H1 (cell line): ENCODE results near the gene GAK. TPM values are rescaled to one million over a fixed set of nuclear protein-coding genes. Genes with fewer than 3 reads are reported as not detected.

Source experiments
- CTCF ChIA-PET: fragments of 300-600 bp; sonication (Branson Sonifier 250); formaldehyde crosslinking; loops from one replicate; lab custom pipeline; 2021; ENCODE audit not compliant: partially characterized antibody; lab: Charles Lee
- POLR2A ChIA-PET: fragments of 300-600 bp; sonication (Branson Sonifier 250); formaldehyde crosslinking; loops from one replicate; lab custom pipeline; 2021; ENCODE audit warnings: inconsistent platforms; ENCODE audit not compliant: partially characterized antibody; lab: Charles Lee
- DNase-seq, 2 experiments: peaks; one replicate each; pipeline versions ENCODE4 v3.0.0 to v3.0.0-alpha.2; 2010 to 2022; ENCODE audit warnings: low spot score in 2 of 2, low read depth in 1 of 2, mixed read lengths in 1 of 2
- FAIRE-seq: peaks from 2 replicates; lab custom pipeline; 2011; peaks lifted over from hg19 to GRCh38; lab: Jason Lieb, UNC
- H2AFZ ChIP-seq: 2 replicates; pipeline ENCODE4 v1.8.1; 2012; ENCODE audit warnings: low read length, inconsistent platforms
- H2AK5ac ChIP-seq: 2 replicates; pipeline ENCODE4 v1.6.1; 2013; ENCODE audit warnings: low read depth, low read length
- H2BK120ac ChIP-seq: replicated peaks from 2 replicates; pipeline ENCODE3; 2013; ENCODE audit warnings: low read depth, low read length, inconsistent platforms
- H2BK12ac ChIP-seq: 2 replicates; pipeline ENCODE4 v1.6.1; 2013; ENCODE audit warnings: low read depth, low read length
- H2BK15ac ChIP-seq: 2 replicates; pipeline ENCODE4 v1.6.1; 2013; ENCODE audit warnings: low read length
- H2BK20ac ChIP-seq: 2 replicates; pipeline ENCODE4 v1.6.1; 2013; ENCODE audit warnings: low read length
- H2BK5ac ChIP-seq: 2 replicates; pipeline ENCODE4 v1.6.1; 2013; ENCODE audit warnings: low read depth, low read length
- H3K14ac ChIP-seq: 2 replicates; pipeline ENCODE4 v1.6.1; 2013; ENCODE audit warnings: inconsistent platforms; ENCODE audit not compliant: insufficient read length
- H3K18ac ChIP-seq: 2 replicates; pipeline ENCODE4 v1.6.1; 2013; ENCODE audit warnings: low read length; ENCODE audit errors: extremely low read depth
- H3K23ac ChIP-seq: 2 replicates; pipeline ENCODE4 v1.6.1; 2013; ENCODE audit warnings: inconsistent platforms; ENCODE audit not compliant: insufficient read length
- H3K23me2 ChIP-seq: 2 replicates; pipeline ENCODE4 v1.6.1; 2013; ENCODE audit warnings: low read depth, low read length
- H3K27ac ChIP-seq: 2 replicates; pipeline ENCODE4 v1.6.1; 2011; ENCODE audit warnings: low read depth, low read length, inconsistent platforms
- H3K27me3 ChIP-seq, 4 experiments: replicated peaks in 1 of 4; 1 replicate in 1 of 4; 2 replicates in 3 of 4; pipeline versions ENCODE4 v1.6.1 to v1.8.1; 2011 to 2013; ENCODE audit warnings: low read length in 3 of 4, mild to moderate bottlenecking in 3 of 4, inconsistent platforms in 2 of 4, mixed read lengths in 2 of 4, moderate library complexity in 1 of 4; ENCODE audit not compliant: control insufficient read depth in 3 of 4, insufficient read depth in 3 of 4; ENCODE audit errors: extremely low read depth in 1 of 4
- H3K36me3 ChIP-seq, 4 experiments: 2 replicates each; pipeline versions ENCODE4 v1.6.1 to v1.8.1; 2011 to 2013; ENCODE audit warnings: mild to moderate bottlenecking in 4 of 4, low read length in 3 of 4, moderate library complexity in 2 of 4, control low read depth in 1 of 4, inconsistent platforms in 1 of 4; ENCODE audit not compliant: insufficient read depth in 4 of 4, control insufficient read depth in 2 of 4
- H3K4ac ChIP-seq: replicated peaks from 2 replicates; pipeline ENCODE3; 2013; ENCODE audit warnings: low read length, low read depth, mixed read lengths, inconsistent platforms; ENCODE audit not compliant: insufficient read length
- H3K4me1 ChIP-seq, 4 experiments: replicated peaks in 1 of 4; 1 replicate in 1 of 4; 2 replicates in 3 of 4; pipeline versions ENCODE4 v1.6.1 to v1.8.1; 2011 to 2013; ENCODE audit warnings: low read length in 3 of 4, inconsistent platforms in 2 of 4, mixed read lengths in 1 of 4; ENCODE audit not compliant: insufficient read depth in 4 of 4, control insufficient read depth in 3 of 4
- H3K4me2 ChIP-seq, 2 experiments: 2 replicates each; pipeline versions ENCODE4 v1.6.1 to v1.8.1; 2011 to 2013; ENCODE audit warnings: low read depth in 2 of 2, low read length in 2 of 2, control low read depth in 1 of 2, inconsistent platforms in 1 of 2, mild to moderate bottlenecking in 1 of 2; ENCODE audit not compliant: insufficient read depth in 1 of 2
- H3K4me3 ChIP-seq, 4 experiments: fragments of 200-600, 300-600 bp in 1 of 4; sonication (generic), shearing (Covaris generic), sonication (Bioruptor Twin) in 1 of 4; 2 replicates each; pipeline versions ENCODE4 v1.5.1 to v1.8.1; 2011 to 2016; ENCODE audit warnings: low read length in 4 of 4, low read depth in 3 of 4, control low read depth in 2 of 4, inconsistent platforms in 2 of 4, mild to moderate bottlenecking in 2 of 4, mixed read lengths in 1 of 4, moderate library complexity in 1 of 4; ENCODE audit not compliant: insufficient read depth in 2 of 4; ENCODE audit errors: extremely low read depth in 1 of 4
- H3K56ac ChIP-seq: replicated peaks from 2 replicates; pipeline ENCODE3; 2013; ENCODE audit warnings: low read depth, mild to moderate bottlenecking, mixed read lengths, low read length, inconsistent platforms; ENCODE audit not compliant: insufficient read length
- H3K79me1 ChIP-seq: 2 replicates; pipeline ENCODE4 v1.6.1; 2013; ENCODE audit warnings: low read depth, low read length, control low read depth
- H3K79me2 ChIP-seq, 2 experiments: 2 replicates each; pipeline versions ENCODE4 v1.6.1 to v1.8.1; 2012 to 2013; ENCODE audit warnings: low read length in 2 of 2, mild to moderate bottlenecking in 2 of 2, inconsistent platforms in 1 of 2; ENCODE audit not compliant: insufficient read depth in 2 of 2, control insufficient read depth in 1 of 2
- H3K9ac ChIP-seq, 4 experiments: replicated peaks in 1 of 4; 1 replicate in 1 of 4; 2 replicates in 3 of 4; pipeline versions ENCODE4 v1.6.1 to v1.8.1; 2011 to 2013; ENCODE audit warnings: low read depth in 3 of 4, low read length in 3 of 4, control low read depth in 2 of 4, mild to moderate bottlenecking in 2 of 4, moderate library complexity in 2 of 4, inconsistent platforms in 1 of 4; ENCODE audit errors: extremely low read depth in 1 of 4
- H3K9me3 ChIP-seq, 2 experiments: 2 replicates each; pipeline versions ENCODE4 v1.6.1 to v1.8.1; 2012 to 2013; ENCODE audit warnings: mild to moderate bottlenecking in 2 of 2, moderate library complexity in 2 of 2, control low read depth in 1 of 2, inconsistent platforms in 1 of 2, low read depth in 1 of 2, low read length in 1 of 2, mixed read lengths in 1 of 2; ENCODE audit not compliant: insufficient read depth in 2 of 2
- H4K20me1 ChIP-seq, 2 experiments: replicated peaks in 1 of 2; 2 replicates each; pipeline versions ENCODE3 to v1.8.1; 2011 to 2013; ENCODE audit warnings: inconsistent platforms in 2 of 2, low read length in 2 of 2, mild to moderate bottlenecking in 1 of 2; ENCODE audit not compliant: insufficient read depth in 2 of 2, control insufficient read depth in 1 of 2
- H4K5ac ChIP-seq: 2 replicates; pipeline ENCODE4 v1.6.1; 2013; ENCODE audit warnings: low read length, low read depth, mixed read lengths, inconsistent platforms; ENCODE audit not compliant: insufficient read length
- H4K8ac ChIP-seq: 2 replicates; pipeline ENCODE4 v1.8.0; 2013; ENCODE audit warnings: mild to moderate bottlenecking, moderate library complexity, low read length, inconsistent platforms; ENCODE audit not compliant: insufficient read depth; ENCODE audit errors: extremely low read depth
- H4K91ac ChIP-seq: replicated peaks from 2 replicates; pipeline ENCODE3; 2013; ENCODE audit warnings: low read length, mixed read lengths, inconsistent platforms; ENCODE audit not compliant: insufficient read length
- BRCA1 ChIP-seq: IDR thresholded peaks from 2 replicates; pipeline ENCODE4 v1.6.1; 2012; ENCODE audit warnings: low read depth, low read length, improper control_type of control experiment
- EGR1 ChIP-seq: IDR thresholded peaks from 2 replicates; pipeline ENCODE4 v1.6.1; 2011; ENCODE audit warnings: low read depth, low read length, borderline replicate concordance
- JUND ChIP-seq: IDR thresholded peaks from 2 replicates; pipeline ENCODE4 v1.6.1; 2011; ENCODE audit warnings: mild to moderate bottlenecking, improper control_type of control experiment, low read length
- MAFK ChIP-seq: IDR thresholded peaks from 2 replicates; pipeline ENCODE4 v1.6.1; 2012; ENCODE audit warnings: low read depth, mild to moderate bottlenecking, improper control_type of control experiment, low read length
- MAX ChIP-seq: IDR thresholded peaks from 2 replicates; pipeline ENCODE4 v1.6.1; 2012; ENCODE audit warnings: inconsistent platforms
- NRF1 ChIP-seq: IDR thresholded peaks from 2 replicates; pipeline ENCODE4 v1.6.1; 2011; ENCODE audit warnings: mild to moderate bottlenecking, low read depth, low read length, improper control_type of control experiment
- SRF ChIP-seq: IDR thresholded peaks from 2 replicates; pipeline ENCODE4 v1.6.1; 2011; ENCODE audit warnings: mild to moderate bottlenecking, low read depth, low read length, moderate library complexity
- SUZ12 ChIP-seq: fragments of 200-600 bp; sonication (generic); IDR thresholded peaks from 2 replicates; pipeline ENCODE4 v1.6.1; 2012; ENCODE audit warnings: mild to moderate bottlenecking, inconsistent platforms, low read length, moderate library complexity, mixed read lengths
- WGBS, 2 experiments: shearing (Covaris generic) in 1 of 2; methylation state at CpG; one replicate each; pipeline versions ENCODE4 v1.1.6 to v1.1.7; 2013 to 2015; ENCODE audit warnings: low lambda C conversion rate in 2 of 2, mixed read lengths in 2 of 2, inconsistent platforms in 1 of 2, low coverage in 1 of 2, missing lambda C conversion rate in 1 of 2; ENCODE audit not compliant: insufficient replicate concordance in 2 of 2, insufficient coverage in 1 of 2, insufficient read length in 1 of 2; ENCODE audit errors: extremely low coverage in 1 of 2, missing lambda C conversion rate in 1 of 2; 5-methylcytosine and 5-hydroxymethylcytosine counted together
- polyA plus RNA-seq, 7 experiments: library from polyadenylated mRNA; depleted of rRNA in 3 of 7; stranded (reverse) in 5 of 7; unstranded in 2 of 7; fragments of >200 nt in 5 of 7; fragments of 200-250 nt in 2 of 7; gene quantifications; 1 replicate in 5 of 7; 2 replicates in 1 of 7; 4 replicates in 1 of 7; pipeline versions ENCODE4 v1.2.1 to v1.2.3, GENCODE V29; 2011 to 2013; ENCODE audit warnings: missing spikeins in 2 of 7, mixed read lengths in 2 of 7
- total RNA-seq: library from RNA; stranded (reverse); fragmentation: NEBNext Ultra II Directional; extraction: Animal tissue kit (Norgen Biotek cat#: 25700); gene quantifications from 2 replicates; pipeline ENCODE4 v1.2.1, GENCODE V29; 2021

Gene GAK
- total and polyA plus RNA-seq, 2 of the 8 experiments (the other 6 are each of a cell fraction or from before 2014, with no cell fraction given), result 31.5 to 70.8 TPM

GRCh38 chr4:837772-838171, 94.3 kb downstream of the GAK start:
- Histone ChIP-seq H4K20me1 (no peaks in the 10 kb centered on the region), H3K9me3 (peaks cover 6 to 8% of the 10 kb centered on the region in 2 experiments; a peak in 1 of 4 replicates), H3K18ac (no peak overlapping the region), H2BK15ac (no peak overlapping the region), H3K4me3 (no peak overlapping the region), H2BK12ac (no peak overlapping the region), H2BK5ac (no peak overlapping the region), H2AK5ac (no peak overlapping the region), H3K9ac (no peak overlapping the region), H3K79me2 (no peaks in the 10 kb centered on the region), H3K79me1 (no peaks in the 10 kb centered on the region), H4K5ac (no peak overlapping the region), H4K91ac (no peak overlapping the region), H3K56ac (no peak overlapping the region), H2BK120ac (no peak overlapping the region), H3K14ac (no peak overlapping the region), H3K23me2 (no peaks in the 10 kb centered on the region), H2AFZ (no peak overlapping the region), H3K4me1 (no peaks in the 10 kb centered on the region), H3K36me3 (no peaks in the 10 kb centered on the region), H3K27ac (no peak overlapping the region), H3K4me2 (no peak overlapping the region), H3K27me3 (no peaks in the 10 kb centered on the region), H3K23ac (no peak overlapping the region), H2BK20ac (no peak overlapping the region), H4K8ac (no peak overlapping the region), H3K4ac (no peak overlapping the region)
- TF ChIP-seq MAFK (no peak), MAX (no peak), JUND (no peak), EGR1 (no peak), SUZ12 (no peak), SRF (no peak), NRF1 (no peak), BRCA1 (no peak)
- ChIA-PET CTCF (interaction anchor here (1.3 kb wide), 1 partner anchor 18 kb away, joined by 3 read pairs; no protein-coding TSS in a partner anchor), POLR2A (no interaction called here)
- no peak for DNase-seq
- 88% methylated on average over 1 of the region's 1 CpG; no CpG with 5 or more reads in 1 of the 2 experiments for WGBS, 2 experiments
- no peak for FAIRE-seq
